Measurements from ENCODE around the gene RFTN2. TPM values are rescaled to one million over a fixed set of nuclear protein-coding genes. Genes with fewer than 3 reads are reported as not detected.

RFTN2 gene, protein sequence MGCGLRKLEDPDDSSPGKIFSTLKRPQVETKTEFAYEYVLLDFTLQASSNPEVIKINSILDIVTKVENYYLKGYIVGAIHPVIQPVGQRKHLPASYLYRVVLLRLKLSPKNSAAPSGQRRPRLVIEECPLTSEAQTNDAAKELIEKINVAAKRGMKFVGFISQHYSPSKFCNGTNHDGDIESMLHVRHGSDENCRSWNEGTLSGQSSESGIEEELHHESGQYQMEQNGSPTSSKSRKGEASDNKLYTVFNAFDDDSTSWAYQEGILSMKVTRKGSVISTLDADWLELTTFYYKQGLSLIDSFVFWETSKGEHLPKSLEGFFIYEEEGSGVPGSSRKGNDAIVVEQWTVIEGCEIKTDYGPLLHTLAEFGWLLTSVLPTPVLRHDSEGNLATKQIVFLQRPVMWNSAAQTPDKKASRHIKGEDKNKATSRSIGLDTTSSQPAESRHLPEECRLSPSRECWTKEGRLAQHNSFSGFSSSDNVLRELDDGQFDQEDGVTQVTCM
- polyA plus RNA-seq: 13.5 and 21.6 TPM in 2 replicates

DNA sequence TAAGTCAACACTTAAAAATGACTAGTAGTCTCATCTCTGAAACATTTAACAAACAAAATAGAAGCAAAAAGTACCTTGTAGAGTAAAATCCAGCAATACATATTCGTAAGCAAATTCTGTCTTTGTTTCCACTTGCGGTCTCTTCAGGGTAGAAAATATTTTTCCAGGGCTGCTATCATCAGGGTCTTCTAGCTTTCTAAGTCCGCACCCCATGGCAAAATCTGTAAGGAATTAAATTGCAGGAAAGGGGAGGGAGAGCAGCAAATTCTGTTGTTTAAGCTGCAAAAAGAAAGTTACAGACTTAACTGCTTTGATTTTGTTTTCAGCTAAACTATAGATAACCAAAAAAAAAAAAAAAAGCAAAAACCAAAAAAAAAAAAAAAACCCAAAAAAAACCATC lies at the start of gene RFTN2:
Gene RFTN2 (minus strand): TSS at position 342 of the 400 bp plus-strand sequence. CDS start 129 bp downstream, at position 213.

DNA sequence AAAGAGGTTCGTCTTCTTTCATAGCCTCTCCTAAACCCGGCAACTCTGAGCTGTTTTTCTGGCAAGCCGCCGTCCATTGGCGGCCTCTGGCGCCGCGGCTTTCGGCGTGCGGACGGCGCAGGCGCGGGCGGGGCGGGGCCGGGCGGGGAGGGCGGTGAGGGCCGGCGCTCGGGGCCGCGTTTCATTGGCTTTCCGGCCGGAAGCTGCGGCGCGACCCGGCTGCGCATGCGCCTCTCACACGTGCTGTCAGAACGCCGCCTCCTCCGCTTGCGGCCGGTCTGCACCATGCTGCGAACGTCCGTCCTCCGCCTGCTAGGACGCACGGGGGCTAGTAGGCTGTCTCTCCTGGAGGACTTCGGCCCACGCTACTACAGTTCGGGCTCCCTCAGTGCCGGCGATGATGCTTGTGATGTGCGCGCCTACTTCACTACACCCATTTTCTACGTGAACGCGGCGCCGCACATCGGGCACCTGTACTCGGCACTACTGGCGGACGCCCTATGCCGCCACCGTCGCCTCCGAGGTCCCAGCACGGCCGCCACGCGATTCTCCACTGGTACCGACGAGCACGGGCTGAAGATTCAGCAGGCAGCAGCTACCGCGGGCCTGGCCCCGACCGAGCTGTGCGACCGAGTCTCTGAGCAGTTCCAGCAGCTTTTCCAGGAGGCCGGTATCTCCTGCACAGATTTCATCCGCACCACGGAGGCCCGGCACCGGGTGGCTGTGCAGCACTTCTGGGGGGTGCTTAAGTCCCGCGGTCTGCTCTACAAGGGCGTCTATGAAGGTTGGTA lies 29.9 kb upstream of the RFTN2 start, which contains the start of gene MARS2:
Gene MARS2 (plus strand): TSS at position 249 of the 791 bp plus-strand sequence. CDS start 37 bp downstream, at position 286.

Other genes starting within 250 kb of the RFTN2 start
- 144 and 182 TPM in 2 replicates for gene SF3B1, start 240.6 kb downstream of the RFTN2 start, polyA plus RNA-seq
- gene COQ10B, start 222.0 kb downstream of the RFTN2 start, polyA plus RNA-seq: 75.9 and 102 TPM in 2 replicates
- 295 and 339 TPM in 2 replicates for gene HSPD1, start 175.7 kb downstream of the RFTN2 start, polyA plus RNA-seq
- gene HSPE1, start 175.2 kb downstream of the RFTN2 start, polyA plus RNA-seq: 687 and 859 TPM in 2 replicates
- 73.4 and 80.6 TPM in 2 replicates for gene MOB4, start 159.5 kb downstream of the RFTN2 start, polyA plus RNA-seq
- 2.1 and 7.3 TPM in 2 replicates for gene MARS2, start 29.8 kb upstream of the RFTN2 start, polyA plus RNA-seq
- gene BOLL, start 109.7 kb upstream of the RFTN2 start, polyA plus RNA-seq: 0.46 and 1.8 TPM in 2 replicates
- 2.5 and 2.8 TPM in 2 replicates for gene PLCL1, start 129.0 kb upstream of the RFTN2 start, polyA plus RNA-seq

Data from Purkinje cell (primary cell).